Activated CD8-positive, alpha-beta T cell treated with anti-CD3 and anti-CD28 coated beads for 36 hours (primary cell): ENCODE results near the gene ZP3. TPM values are rescaled to one million over a fixed set of nuclear protein-coding genes. Genes with fewer than 3 reads are reported as not detected.
"Not testable (repeated sequence)": the region's sequence is repeated elsewhere in the genome, so short reads cannot be mapped to it uniquely, and the experiment has no call there.

Experiments
- ATAC-seq: fragments of 200-7000 bp; cut with Tn5 transposase; one replicate; pipeline ENCODE4 v1.10.0; 2021; ENCODE audit warnings: mild to moderate bottlenecking, moderate library complexity
- CTCF ChIA-PET: fragments of 350-600 bp; sonication (Branson Sonifier 250); formaldehyde crosslinking; loops from one replicate; lab custom pipeline; 2021; ENCODE audit warnings: antibody characterized with exemption; lab: Charles Lee
- POLR2A ChIA-PET: fragments of 350-600 bp; sonication (Branson Sonifier 250); formaldehyde crosslinking; loops from one replicate; lab custom pipeline; 2021; ENCODE audit warnings: antibody characterized with exemption; lab: Charles Lee
- DNase-seq: peaks from one replicate; pipeline ENCODE4 v3.0.0-alpha.2; 2020
- H3K27ac Mint-ChIP-seq: one replicate; pipeline ENCODE4 v1.8.0; 2021; ENCODE audit warnings: mild to moderate bottlenecking, mixed read lengths
- H3K27me3 Mint-ChIP-seq: one replicate; pipeline ENCODE4 v1.8.0; 2021; ENCODE audit warnings: mixed read lengths
- H3K36me3 Mint-ChIP-seq: one replicate; pipeline ENCODE4 v1.8.0; 2021; ENCODE audit warnings: low read depth, mixed read lengths
- H3K4me1 Mint-ChIP-seq: one replicate; pipeline ENCODE4 v1.8.0; 2021; ENCODE audit warnings: low read depth, mixed read lengths
- H3K4me3 Mint-ChIP-seq: one replicate; pipeline ENCODE4 v1.8.0; 2021; ENCODE audit warnings: mild to moderate bottlenecking, moderate library complexity, mixed read lengths
- H3K9me3 Mint-ChIP-seq: one replicate; pipeline ENCODE4 v1.8.0; 2021; ENCODE audit warnings: mixed read lengths
- intact Hi-C: fragments of 100-400 bp; cut with micrococcal nuclease; formaldehyde crosslinking; loops from one replicate; pipeline ENCODE4 v1.10.0; 2022
- total RNA-seq, 2 experiments: library from RNA; stranded (reverse); gene quantifications; one replicate each; pipeline ENCODE4 v1.2.3, GENCODE V29; 2021
- TF ChIP-seq, protein P1 (sequence below): fragments of 200-600 bp; IDR thresholded peaks from one replicate; pipeline ENCODE4 v1.8.0; 2022; ENCODE audit warnings: antibody characterized with exemption, mild to moderate bottlenecking

ZP3 gene
- total RNA-seq, 2 experiments from 2014 or later: 12.2 to 13.4 TPM

GRCh38 chr7:76383089-76383944 lies 41.4 kb upstream of the ZP3 start:
- no peaks in the 10 kb centered on the region for H3K27me3 Mint-ChIP-seq
- intact Hi-C loops: no loop called here
- no peaks in the 10 kb centered on the region for H3K9me3 Mint-ChIP-seq
- TF ChIP-seq, protein P1, sequence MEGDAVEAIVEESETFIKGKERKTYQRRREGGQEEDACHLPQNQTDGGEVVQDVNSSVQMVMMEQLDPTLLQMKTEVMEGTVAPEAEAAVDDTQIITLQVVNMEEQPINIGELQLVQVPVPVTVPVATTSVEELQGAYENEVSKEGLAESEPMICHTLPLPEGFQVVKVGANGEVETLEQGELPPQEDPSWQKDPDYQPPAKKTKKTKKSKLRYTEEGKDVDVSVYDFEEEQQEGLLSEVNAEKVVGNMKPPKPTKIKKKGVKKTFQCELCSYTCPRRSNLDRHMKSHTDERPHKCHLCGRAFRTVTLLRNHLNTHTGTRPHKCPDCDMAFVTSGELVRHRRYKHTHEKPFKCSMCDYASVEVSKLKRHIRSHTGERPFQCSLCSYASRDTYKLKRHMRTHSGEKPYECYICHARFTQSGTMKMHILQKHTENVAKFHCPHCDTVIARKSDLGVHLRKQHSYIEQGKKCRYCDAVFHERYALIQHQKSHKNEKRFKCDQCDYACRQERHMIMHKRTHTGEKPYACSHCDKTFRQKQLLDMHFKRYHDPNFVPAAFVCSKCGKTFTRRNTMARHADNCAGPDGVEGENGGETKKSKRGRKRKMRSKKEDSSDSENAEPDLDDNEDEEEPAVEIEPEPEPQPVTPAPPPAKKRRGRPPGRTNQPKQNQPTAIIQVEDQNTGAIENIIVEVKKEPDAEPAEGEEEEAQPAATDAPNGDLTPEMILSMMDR: no peak
- DNase-seq (no peak), ATAC-seq (no peak)
- H3K4me1 Mint-ChIP-seq: peaks cover 5% of the 10 kb centered on the region
- ChIA-PET POLR2A (no interaction called here), CTCF (no interaction called here)
- H3K4me3 Mint-ChIP-seq: no peak overlapping the region
- H3K36me3 Mint-ChIP-seq: no peaks in the 10 kb centered on the region
- no peak overlapping the region for H3K27ac Mint-ChIP-seq

- DNase-seq: no peak
- Mint-ChIP-seq H3K9me3 (no peaks in the 10 kb centered on the region), H3K4me3 (no peak overlapping the region), H3K4me1 (peaks cover 4% of the 10 kb centered on the region), H3K36me3 (no peaks in the 10 kb centered on the region), H3K27me3 (no peaks in the 10 kb centered on the region), H3K27ac (no peak overlapping the region)
- intact Hi-C loops: no loop called here
- TF ChIP-seq, protein P1: no peak
- ATAC-seq: no peak
- POLR2A ChIA-PET: no interaction called here
- CTCF ChIA-PET: interaction anchor here (1.1 to 1.6 kb wide), 2 partner anchors 9 to 27 kb away, joined by 3 to 4 read pairs; partner anchors contain the start of gene YWHAG
Observed at GRCh38 chr7:76386691-76387260, 38.0 kb upstream of the ZP3 start.

- H3K4me1 Mint-ChIP-seq, H3K4me3 Mint-ChIP-seq, intact Hi-C loops, POLR2A ChIA-PET, H3K36me3 Mint-ChIP-seq, ATAC-seq, DNase-seq, H3K27ac Mint-ChIP-seq, H3K9me3 Mint-ChIP-seq, H3K27me3 Mint-ChIP-seq: not testable (repeated sequence)
- CTCF ChIA-PET: interaction anchor here (1.6 kb wide), 1 partner anchor 28 kb away, joined by 4 read pairs; the partner anchor contains the start of gene YWHAG
Observed at GRCh38 chr7:76387789-76388188, 37.0 kb upstream of the ZP3 start.

- Mint-ChIP-seq H3K4me1 (peaks cover 10% of the 10 kb centered on the region), H3K27ac (no peak overlapping the region), H3K36me3 (no peaks in the 10 kb centered on the region), H3K9me3 (no peaks in the 10 kb centered on the region), H3K4me3 (no peak overlapping the region), H3K27me3 (no peaks in the 10 kb centered on the region)
- ATAC-seq (no peak), DNase-seq (no peak)
- ChIA-PET CTCF (no interaction called here), POLR2A (interaction anchor here (0.9 to 1.7 kb wide), 2 partner anchors 32 to 46 kb away, joined by 3 to 5 read pairs; no protein-coding TSS in a partner anchor)
- intact Hi-C loops: no loop called here
- TF ChIP-seq, protein P1: no peak
Observed at GRCh38 chr7:76390092-76390491, 34.7 kb upstream of the ZP3 start.

DNA sequence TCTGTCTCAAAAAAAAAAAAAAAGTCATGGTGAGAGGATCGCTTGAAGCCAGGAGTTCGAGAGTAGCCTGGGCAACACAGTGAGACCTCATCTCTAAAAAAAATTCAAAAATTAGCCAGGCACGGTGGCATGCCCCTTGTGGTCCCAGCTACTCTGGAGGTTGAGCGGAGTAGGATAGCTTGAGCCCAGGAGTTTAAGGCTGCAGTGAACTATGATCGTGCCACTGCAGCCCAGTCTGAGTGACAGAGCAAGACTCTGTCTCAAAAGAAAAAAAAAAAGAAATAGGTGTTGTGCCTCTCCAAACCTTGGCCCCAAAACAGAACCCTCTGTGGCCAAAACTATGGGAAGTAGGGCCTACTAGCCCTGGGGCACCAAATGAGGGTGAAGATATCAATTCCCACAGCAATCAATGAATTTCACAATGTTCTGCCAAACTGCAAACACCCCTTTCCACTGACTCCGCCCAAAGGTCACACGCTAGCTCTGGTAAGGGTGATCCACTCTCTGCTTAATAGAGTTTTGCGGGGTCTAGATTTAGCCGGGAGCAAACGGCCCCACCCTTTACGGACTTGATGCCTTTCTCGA lies 32.1 kb upstream of the ZP3 start:
- no peaks in the 10 kb centered on the region for H3K27me3 Mint-ChIP-seq
- TF ChIP-seq, protein P1: no peak
- no peaks in the 10 kb centered on the region for H3K36me3 Mint-ChIP-seq
- H3K9me3 Mint-ChIP-seq: no peaks in the 10 kb centered on the region
- ATAC-seq (peak; percentile 5), DNase-seq (no peak)
- intact Hi-C loops: no loop called here
- peaks cover 15% of the 10 kb centered on the region for H3K4me1 Mint-ChIP-seq
- peak overlapping the region; percentile 73 for H3K4me3 Mint-ChIP-seq
- ChIA-PET POLR2A (interaction anchor here (2.0 kb wide), 1 partner anchor 36 kb away, joined by 8 read pairs; no protein-coding TSS in a partner anchor), CTCF (interaction anchor here (0.8 to 1.8 kb wide), 2 partner anchors 33 to 101 kb away, joined by 3 to 4 read pairs; no protein-coding TSS in a partner anchor)
- peak overlapping the region; percentile 97 for H3K27ac Mint-ChIP-seq
